Skeletal muscle tissue (tissue), 4 donors: ENCODE measurements around the gene ZNF536. TPM values are rescaled to one million over a fixed set of nuclear protein-coding genes. Genes with fewer than 3 reads are reported as not detected.

Experiments
- H3K27ac ChIP-seq: one replicate; pipeline ENCODE4 v1.7.0; 2013; ENCODE audit warnings: mild to moderate bottlenecking, low read depth, low read length, inconsistent platforms
- H3K27me3 ChIP-seq, 3 donors: one replicate each; pipeline ENCODE4 v1.7.0; 2013; ENCODE audit warnings: low read length in 3 of 3; ENCODE audit not compliant: control insufficient read depth in 3 of 3, insufficient read depth in 3 of 3
- H3K36me3 ChIP-seq, 3 donors: one replicate each; pipeline ENCODE4 v1.7.0; 2013; ENCODE audit warnings: low read length in 3 of 3; ENCODE audit not compliant: control insufficient read depth in 3 of 3, insufficient read depth in 3 of 3
- H3K4me1 ChIP-seq, 3 donors: one replicate each; pipeline ENCODE4 v1.7.0; 2013; ENCODE audit warnings: low read length in 3 of 3, mild to moderate bottlenecking in 3 of 3; ENCODE audit not compliant: control insufficient read depth in 3 of 3, insufficient read depth in 3 of 3
- H3K4me3 ChIP-seq, 3 donors: one replicate each; pipeline ENCODE4 v1.7.0; 2013; ENCODE audit warnings: low read length in 3 of 3
- H3K9ac ChIP-seq, 3 donors: one replicate each; pipeline ENCODE4 v1.7.0; 2013; ENCODE audit warnings: low read length in 3 of 3, mild to moderate bottlenecking in 3 of 3, moderate library complexity in 2 of 3, low read depth in 1 of 3
- H3K9me3 ChIP-seq, 3 donors: one replicate each; pipeline ENCODE4 v1.7.0; 2013; ENCODE audit warnings: low read length in 3 of 3; ENCODE audit not compliant: control insufficient read depth in 3 of 3
- total RNA-seq: library from RNA; depleted of rRNA; stranded (reverse); fragments of >200 nt; gene quantifications from one replicate; pipeline ENCODE4 v1.2.3, GENCODE V29; 2014
- donor health status: Osteomylitis.

ZNF536 gene
- total RNA-seq, 1 donor from 2014 or later: 3.1 TPM

GRCh38 chr19:30425885-30426838, 54.0 kb downstream of the ZNF536 start:
- Histone ChIP-seq H3K9me3 (no peaks in the 10 kb centered on the region), H3K27me3 (peaks cover 0 to 3% (median 3%) of the 10 kb centered on the region in 3 donors), H3K36me3 (no peaks in the 10 kb centered on the region), H3K4me1 (no peaks in the 10 kb centered on the region), H3K27ac (no peak overlapping the region), H3K9ac (no peak overlapping the region), H3K4me3 (no peak overlapping the region)

GRCh38 chr19:30426864-30427263, 54.7 kb downstream of the ZNF536 start:
- H3K4me3 ChIP-seq: no peak overlapping the region
- no peak overlapping the region for H3K9ac ChIP-seq
- H3K4me1 ChIP-seq: no peaks in the 10 kb centered on the region
- H3K27me3 ChIP-seq: peaks cover 0 to 3% (median 3%) of the 10 kb centered on the region in 3 donors
- H3K36me3 ChIP-seq: no peaks in the 10 kb centered on the region
- H3K27ac ChIP-seq: no peak overlapping the region
- H3K9me3 ChIP-seq: no peaks in the 10 kb centered on the region

- H3K36me3 ChIP-seq: no peaks in the 10 kb centered on the region
- no peak overlapping the region for H3K27ac ChIP-seq
- H3K4me1 ChIP-seq: no peaks in the 10 kb centered on the region
- H3K27me3 ChIP-seq: peaks cover 0 to 3% (median 3%) of the 10 kb centered on the region in 3 donors
- H3K9me3 ChIP-seq: no peaks in the 10 kb centered on the region
- no peak overlapping the region for H3K9ac ChIP-seq
- H3K4me3 ChIP-seq: no peak overlapping the region
Observed at GRCh38 chr19:30428092-30428680, 56.0 kb downstream of the ZNF536 start.

GRCh38 chr19:30428844-30429243, 56.7 kb downstream of the ZNF536 start:
- H3K36me3 ChIP-seq: no peaks in the 10 kb centered on the region
- no peak overlapping the region for H3K27ac ChIP-seq
- peaks cover 0 to 2% (median 0%) of the 10 kb centered on the region in 3 donors for H3K27me3 ChIP-seq
- H3K4me1 ChIP-seq: no peaks in the 10 kb centered on the region
- H3K9me3 ChIP-seq: no peaks in the 10 kb centered on the region
- no peak overlapping the region for H3K4me3 ChIP-seq
- H3K9ac ChIP-seq: no peak overlapping the region

GRCh38 chr19:30430206-30430734, 58.1 kb downstream of the ZNF536 start:
- no peaks in the 10 kb centered on the region for H3K9me3 ChIP-seq
- no peak overlapping the region for H3K4me3 ChIP-seq
- no peaks in the 10 kb centered on the region for H3K36me3 ChIP-seq
- H3K4me1 ChIP-seq: no peaks in the 10 kb centered on the region
- no peak overlapping the region for H3K9ac ChIP-seq
- no peaks in the 10 kb centered on the region for H3K27me3 ChIP-seq
- no peak overlapping the region for H3K27ac ChIP-seq

GRCh38 chr19:30431591-30431990, 59.4 kb downstream of the ZNF536 start:
- H3K27me3 ChIP-seq: no peaks in the 10 kb centered on the region
- no peak overlapping the region for H3K4me3 ChIP-seq
- no peaks in the 10 kb centered on the region for H3K9me3 ChIP-seq
- H3K9ac ChIP-seq: no peak overlapping the region
- no peaks in the 10 kb centered on the region for H3K36me3 ChIP-seq
- H3K4me1 ChIP-seq: no peaks in the 10 kb centered on the region
- no peak overlapping the region for H3K27ac ChIP-seq

GRCh38 chr19:30434797-30435594, 62.8 kb downstream of the ZNF536 start:
- Histone ChIP-seq H3K4me3 (no peak overlapping the region), H3K9me3 (no peaks in the 10 kb centered on the region), H3K4me1 (no peaks in the 10 kb centered on the region), H3K9ac (no peak overlapping the region), H3K27ac (no peak overlapping the region), H3K36me3 (no peaks in the 10 kb centered on the region), H3K27me3 (peaks cover 0 to under 1% (median 0%) of the 10 kb centered on the region in 3 donors)

GRCh38 chr19:30437869-30438268, 65.7 kb downstream of the ZNF536 start:
- no peak overlapping the region for H3K9ac ChIP-seq
- peaks cover 0 to 6% (median 6%) of the 10 kb centered on the region in 3 donors for H3K27me3 ChIP-seq
- no peak overlapping the region for H3K4me3 ChIP-seq
- no peak overlapping the region for H3K27ac ChIP-seq
- no peaks in the 10 kb centered on the region for H3K9me3 ChIP-seq
- H3K4me1 ChIP-seq: no peaks in the 10 kb centered on the region
- H3K36me3 ChIP-seq: no peaks in the 10 kb centered on the region

GRCh38 chr19:30439310-30439709, 67.1 kb downstream of the ZNF536 start:
- Histone ChIP-seq H3K9ac (no peak overlapping the region), H3K4me1 (no peaks in the 10 kb centered on the region), H3K9me3 (no peaks in the 10 kb centered on the region), H3K36me3 (no peaks in the 10 kb centered on the region), H3K4me3 (no peak overlapping the region), H3K27ac (no peak overlapping the region), H3K27me3 (peaks cover 0 to 6% (median 6%) of the 10 kb centered on the region in 3 donors)
